Hematopoietic multipotent progenitor cell treated with erythropoietin and hydrocortisone succinate and interleukin-3 and kit ligand, for 6 days (in vitro differentiated cells): ENCODE results near the gene PLET1.

Source experiments
- DNase-seq: peaks from one replicate; pipeline ENCODE4 v3.0.0-alpha.2; 2015

PLET1 gene

DNA sequence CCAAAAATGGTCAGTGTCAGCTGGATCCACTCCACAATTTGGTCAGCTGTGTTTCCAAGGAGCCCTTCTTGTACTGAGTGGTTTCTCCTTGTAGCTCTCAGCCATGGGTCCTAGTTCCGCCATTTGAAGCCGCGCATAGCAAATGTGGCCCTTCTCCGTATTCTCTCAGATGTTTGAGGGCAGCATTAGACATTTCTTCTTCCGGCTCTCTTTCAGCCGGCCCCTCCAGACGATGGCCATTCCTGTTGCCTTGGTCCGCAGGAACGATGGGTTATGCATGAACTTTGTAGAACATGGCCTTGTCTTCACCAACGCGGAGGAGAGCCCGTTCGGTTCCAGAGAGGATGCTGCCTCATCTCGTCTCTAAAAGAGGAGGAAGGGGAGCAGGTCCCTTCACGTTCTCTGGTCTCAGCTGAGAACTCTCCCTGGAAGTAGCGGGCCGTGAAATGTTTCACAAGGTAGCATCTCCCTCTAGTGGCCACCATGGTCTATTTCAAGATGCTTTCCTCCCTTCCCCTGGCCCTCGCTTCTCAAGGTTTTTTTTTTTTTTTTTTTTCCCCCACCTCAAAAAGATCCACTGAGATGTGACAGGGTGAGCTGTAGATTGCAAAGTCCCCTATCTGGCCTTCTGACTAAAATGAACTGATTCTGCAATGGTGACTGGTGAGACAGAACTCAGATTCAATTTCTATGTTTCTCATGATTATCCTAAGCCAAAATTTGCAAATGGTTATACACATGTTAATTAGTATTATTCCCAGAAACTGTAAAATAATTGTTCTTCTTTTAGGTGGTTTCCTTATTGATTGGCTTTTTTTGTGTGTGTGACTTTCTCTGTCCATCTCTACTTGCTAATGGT lies 19.8 kb upstream of the PLET1 start:
- DNase-seq, result peak; percentile 96

DNA sequence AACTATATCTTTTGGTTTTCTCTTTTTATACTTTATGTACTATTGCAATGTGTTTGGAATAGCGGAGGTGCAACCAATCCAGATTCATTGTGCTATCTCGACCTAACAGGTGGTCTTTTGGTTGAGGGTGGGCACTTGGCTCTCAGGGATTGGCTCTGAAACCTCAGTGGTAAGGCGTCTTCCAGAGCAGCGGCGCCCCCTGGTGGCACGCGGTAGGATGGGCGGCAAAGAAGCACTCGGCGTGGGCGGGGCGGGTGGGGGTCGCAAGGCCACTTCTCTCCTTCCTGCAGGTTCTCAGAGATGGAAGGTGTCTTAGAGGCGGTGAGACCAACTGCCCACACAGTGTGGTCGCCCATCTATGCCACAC lies 19.2 kb upstream of the PLET1 start:
- DNase-seq, result peak; percentile 83

DNA sequence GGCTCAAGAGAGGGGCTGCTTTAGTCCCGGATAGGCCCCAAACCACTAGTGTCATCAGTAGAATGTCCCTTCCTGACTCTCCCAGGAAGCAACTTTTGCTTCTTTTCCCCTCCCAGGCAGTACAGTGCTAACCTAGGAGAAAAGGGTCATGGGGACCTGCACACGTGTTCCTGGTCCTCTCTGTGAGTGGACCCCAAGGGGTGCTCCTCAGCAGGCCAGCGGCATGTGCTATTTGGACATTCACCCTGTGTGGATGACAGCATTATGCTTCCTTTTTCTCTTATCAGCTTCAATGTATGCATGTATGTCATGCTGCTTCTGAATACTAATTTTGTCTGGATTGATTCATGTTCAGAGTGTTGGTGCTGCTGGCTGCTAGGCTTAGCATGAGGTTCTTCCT lies 18.1 kb upstream of the PLET1 start:
- no peak for DNase-seq

DNA sequence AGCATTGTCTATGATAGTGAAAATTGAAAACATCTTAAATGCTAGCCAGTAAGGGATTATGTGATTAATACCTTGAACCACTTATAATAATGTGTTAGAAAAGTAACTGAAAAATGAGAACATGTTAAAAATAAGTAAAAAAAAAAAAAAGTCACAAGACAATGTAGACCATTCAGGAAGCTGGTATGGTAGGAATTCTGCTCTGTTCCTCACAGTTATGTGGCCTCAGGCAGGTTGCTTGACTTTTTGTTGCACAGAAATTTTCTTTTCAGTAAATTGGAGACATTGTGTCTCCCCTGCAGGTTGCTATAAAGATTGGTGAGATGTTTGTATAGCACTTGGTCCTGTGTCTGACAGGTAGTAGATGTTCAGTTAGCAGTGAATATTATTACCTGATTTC lies 17.3 kb upstream of the PLET1 start:
- DNase-seq, result no peak

DNA sequence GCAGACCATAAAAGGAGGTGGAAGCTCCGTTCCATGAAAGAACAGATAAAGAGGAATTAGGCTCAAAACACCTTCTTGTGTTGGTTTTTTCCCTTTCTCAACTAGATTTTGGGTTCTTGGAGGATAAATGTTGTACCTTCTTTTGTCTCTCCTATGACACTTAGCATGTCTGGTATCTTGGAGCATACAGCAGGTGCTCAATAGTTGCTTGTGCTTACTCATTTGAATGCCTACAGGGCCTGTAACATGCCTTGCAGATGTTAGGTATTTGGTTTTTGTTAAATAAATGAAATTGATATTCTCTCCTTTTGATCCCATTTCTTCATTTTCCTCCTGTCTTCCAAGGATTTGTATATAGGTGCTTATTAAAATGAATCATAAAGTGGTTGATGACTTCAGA lies 16.4 kb upstream of the PLET1 start:
- DNase-seq, result no peak

DNA sequence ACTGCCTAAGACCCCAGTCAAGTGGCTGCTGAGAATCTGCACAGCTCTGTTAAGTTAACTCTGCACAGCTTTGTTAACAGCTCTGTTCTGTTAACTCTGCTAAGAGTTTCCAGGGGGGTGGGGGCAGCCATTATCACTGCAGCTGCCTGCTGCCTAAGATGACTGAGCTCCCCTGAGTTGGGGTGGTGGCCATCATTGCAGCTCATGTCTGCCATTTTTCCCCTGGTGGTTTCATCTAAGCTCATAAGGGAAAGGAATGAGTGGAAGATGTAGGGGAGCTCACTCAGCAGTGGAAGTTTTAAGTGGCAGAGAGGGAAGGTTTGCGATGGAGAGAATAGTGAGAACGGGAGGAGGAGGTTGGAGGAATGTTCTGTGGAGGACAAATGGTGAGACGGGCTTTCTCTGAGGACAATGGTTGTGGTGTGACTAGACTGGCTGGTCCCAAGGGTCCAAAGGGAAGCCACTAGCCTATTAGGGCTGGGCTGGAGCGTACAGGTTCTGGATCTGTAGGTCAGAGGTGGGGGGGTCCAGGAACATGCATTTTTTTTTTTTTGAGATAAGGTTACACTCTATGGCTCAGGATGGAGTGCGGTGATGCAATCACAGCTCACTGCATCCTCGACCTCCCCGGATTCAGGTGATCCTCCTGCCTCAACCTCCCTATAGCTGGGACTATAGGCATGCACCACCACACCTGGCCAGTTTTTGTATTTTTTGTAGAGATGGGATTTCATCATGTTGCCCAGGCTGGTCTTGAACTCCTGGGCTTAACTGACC lies 13.5 kb upstream of the PLET1 start:
- DNase-seq, result no peak

DNA sequence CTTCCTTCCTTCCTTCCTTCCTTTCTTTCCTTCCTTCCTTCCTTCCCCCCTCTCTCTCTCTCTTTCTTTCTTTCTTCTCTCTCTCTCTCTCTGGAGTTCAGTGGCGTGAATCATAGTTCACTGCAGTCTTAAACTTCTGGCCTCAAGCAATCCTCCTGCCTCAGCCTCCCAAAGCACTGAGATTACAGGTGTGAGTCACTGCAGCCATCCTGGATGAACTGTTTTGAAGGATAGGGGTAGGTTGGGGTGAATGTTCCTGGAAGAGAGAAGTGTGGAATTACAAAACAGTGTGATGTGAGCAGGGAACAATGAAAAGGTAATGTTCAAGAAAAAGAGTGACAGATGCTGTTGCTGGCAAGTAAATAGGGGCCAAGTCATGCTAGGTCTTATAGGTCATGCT lies 12.4 kb upstream of the PLET1 start:
- DNase-seq, result no peak

DNA sequence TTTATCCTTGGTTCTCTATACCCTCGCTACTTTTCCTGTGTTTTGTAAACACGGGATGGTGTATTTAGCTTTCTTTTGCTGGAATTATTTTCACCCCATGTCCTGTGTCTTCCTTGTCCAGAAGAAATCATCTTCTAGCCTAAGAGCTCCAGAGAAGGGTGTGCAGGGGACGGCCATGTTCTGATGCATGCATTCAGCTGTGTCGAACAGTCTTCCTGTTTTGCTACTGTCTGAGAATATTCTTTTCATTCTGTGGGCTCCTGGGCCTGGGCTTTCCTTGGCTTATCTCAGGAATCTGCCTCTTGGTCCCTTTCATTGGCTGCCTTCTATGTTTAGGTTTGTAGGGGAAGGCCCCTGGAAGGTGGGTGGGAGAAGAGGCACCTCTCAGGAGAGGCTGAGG lies 10.6 kb upstream of the PLET1 start:
- no peak for DNase-seq

DNA sequence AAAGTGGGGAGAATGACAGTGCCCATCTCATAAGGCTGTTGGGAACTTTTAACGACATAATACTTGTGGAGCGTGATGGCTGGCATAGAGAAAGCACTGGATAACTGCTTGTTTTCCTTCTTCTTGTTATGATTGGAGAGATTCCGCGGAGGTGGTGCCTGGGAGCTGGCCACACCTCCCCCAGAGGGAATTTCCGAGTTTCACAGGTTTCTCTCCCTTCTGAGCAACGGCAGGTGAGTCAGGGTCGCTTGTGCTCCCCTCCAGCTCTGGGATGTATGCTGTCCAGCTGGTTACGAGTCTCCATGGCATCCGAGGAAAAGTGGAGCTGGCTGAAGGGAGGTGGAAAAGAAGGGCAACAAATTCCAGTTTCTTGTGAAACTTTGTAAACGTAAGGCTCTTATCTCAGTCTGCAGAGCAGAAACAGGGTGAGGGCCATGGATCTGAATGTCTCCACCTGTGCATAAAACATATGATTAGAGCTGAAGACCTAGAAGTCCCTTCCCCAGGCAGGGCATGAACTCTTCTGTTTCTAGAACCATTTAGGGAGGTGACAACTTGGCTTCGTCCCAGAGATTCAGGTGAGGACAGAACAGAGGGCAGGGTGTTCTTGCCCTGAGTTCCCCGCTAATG lies 10.0 kb upstream of the PLET1 start:
- no peak for DNase-seq

DNA sequence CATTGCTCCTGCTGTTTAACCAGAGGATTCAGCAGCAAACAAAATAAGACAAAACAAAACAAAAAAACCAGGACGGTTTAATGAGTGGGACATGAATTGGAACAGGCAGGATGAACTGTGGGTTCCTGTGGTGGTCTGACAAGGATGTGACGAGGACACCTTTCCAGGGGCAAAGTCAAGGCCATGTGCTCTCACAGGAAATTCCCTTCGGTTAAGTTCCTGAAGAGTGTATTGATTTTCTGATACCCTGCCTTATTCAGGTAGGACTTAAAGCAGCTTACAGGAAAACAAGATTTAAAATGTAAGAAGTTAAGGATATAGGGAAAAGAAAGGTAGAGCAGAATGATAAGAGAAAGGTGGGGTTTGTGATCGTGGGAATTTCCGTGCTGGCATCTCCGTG lies 8.5 kb upstream of the PLET1 start:
- no peak for DNase-seq

DNA sequence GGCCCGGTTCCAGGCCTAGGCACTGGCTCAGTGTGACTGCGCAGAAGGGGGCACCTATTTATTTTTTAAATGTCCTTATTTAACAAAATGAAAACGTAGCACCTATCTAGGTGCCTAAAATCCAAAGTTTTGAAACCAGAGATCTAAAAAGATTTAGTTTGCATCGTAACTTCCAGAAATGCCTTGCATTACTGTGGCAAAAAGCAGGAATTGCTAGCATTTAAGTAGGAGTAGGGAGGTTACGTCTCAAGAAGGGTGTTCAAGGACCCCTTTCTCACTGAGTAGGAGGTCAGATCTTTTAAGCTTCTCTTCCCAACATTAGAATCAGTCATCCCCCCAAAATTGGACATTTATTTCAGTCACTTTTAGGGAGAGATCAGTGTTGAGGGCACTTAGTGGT lies 7.7 kb upstream of the PLET1 start:
- no peak for DNase-seq

DNA sequence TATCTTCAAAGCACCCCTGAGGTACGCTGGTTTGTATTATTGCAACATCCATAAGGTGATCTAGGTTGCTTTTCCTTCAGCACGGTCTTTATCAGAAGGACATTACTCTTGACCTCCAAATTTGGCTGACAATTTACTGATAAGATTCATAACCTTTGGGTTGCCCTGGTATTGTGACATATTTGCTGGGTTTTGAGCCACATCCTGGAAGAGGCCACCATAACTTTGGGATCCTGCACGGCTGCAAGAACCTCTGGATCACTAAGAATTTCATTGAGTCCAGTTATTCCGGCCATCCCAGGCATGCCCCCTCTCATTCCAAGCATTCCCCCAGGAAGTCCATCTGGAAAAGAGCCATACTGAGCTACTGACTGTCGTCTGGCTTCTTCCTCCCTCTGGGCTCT lies 6.5 kb upstream of the PLET1 start:
- no peak for DNase-seq

DNA sequence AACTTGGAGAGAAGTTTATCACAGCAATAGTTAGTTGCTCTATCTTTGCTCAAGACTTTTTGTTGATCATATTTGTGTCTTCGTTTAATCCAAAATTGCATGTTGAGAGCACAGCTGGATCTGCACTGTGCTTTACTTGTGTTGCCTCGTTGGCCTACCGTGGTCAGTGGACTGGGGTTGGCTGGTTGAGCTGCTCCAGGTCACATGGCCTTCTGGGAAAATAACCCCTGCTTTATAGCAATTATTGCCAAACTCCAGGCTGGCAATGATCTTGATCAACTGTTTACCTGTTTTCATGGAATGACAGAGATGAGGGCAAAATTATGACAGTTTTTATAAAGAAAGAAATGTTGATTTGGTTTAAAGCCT lies 5.7 kb upstream of the PLET1 start:
- DNase-seq, result no peak

DNA sequence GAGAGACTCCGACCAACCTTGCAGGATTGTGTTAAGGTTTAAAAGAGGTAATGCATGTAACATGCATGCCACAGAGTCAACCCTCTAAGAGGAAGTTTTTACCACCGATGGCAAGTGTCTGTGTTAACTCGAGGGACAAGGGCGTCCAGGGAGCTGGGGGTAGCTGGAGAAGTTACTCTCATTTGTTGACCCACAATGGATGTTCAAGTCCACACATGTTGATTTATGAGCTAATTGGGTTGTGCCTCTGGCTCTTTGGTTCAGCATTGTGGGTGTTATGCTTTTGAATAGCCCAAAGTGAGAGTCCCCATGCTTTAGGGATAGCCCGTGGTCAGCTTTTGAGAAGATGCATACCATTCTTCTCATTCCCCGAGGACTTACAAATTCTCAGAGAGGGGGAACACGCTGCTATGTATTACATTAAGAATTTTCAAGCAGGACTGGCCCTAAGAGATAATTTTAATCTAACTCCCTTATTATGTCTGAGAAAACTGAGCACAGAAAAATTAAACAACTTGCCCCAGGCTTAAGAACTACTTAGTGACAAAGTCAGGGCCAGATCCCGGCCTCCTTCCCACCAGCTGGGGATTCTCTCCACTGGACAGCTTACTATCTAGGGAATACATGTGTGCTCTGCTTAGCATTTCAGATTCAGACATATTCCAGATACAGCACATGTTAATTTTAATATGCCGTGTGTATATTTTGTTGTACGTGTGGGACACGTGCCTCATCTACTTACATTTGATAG lies 5.2 kb upstream of the PLET1 start:
- no peak for DNase-seq

DNA sequence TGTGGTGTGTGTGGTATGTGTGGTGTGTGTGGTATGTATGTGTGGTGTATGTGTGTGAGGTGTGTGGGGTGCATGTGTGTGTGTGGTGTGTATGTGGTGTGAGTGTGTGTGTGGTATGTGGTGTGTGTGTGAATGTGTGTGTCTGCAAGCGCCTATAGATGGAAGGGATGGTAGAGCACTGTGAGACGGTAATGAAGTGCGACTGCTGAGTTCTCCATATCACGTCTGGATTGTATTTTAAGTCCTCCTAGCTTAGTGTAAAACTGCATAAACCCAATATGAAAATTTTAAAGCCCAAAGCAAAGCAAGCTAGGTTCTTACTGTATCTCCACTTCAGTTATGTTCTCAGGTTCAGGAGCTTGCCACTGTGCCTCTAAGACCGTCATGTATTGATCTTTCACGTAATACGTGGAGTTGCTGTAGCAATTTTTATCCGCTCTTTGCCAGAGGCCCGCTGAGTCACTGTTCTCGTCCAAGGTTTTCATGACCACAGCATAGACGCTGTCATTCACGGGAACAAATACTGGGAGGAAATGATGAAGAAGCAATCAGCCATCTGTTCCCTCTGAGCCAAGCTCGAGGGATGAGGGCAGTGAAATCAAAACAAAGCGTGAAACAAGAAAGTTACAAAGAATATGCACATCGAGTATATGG lies 5.5 kb downstream of the PLET1 start:
- DNase-seq, result peak; percentile 6

DNA sequence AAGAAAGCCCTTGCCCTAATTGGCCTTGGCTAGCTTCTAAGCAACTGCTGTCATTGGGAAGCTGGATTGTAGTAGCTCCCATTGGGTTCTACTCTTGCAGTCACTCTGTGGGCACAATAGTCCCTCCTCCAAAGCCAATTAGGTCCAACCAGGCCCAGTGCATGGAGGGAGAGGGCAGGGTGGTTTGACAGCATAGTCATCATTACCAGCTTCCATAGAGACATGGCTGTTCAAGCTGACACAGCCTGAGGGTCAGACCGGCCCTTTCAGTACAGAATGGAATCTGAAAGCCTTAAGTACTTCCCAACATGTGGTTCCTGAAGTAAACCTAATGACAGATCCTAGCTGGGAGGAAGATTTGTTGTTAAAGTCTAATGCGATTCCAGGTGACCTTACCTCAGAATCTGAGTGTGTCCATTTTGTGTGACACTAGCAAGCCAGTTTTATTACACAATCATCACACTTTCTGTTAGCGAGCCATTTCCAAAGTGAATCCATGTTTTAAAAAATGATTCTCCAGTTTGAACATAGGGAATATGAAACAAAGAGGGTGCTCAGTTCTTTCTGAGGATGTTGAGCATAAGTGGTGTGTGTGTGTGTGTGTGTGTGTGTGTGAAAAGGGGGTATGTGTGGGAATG lies 6.9 kb downstream of the PLET1 start:
- no peak for DNase-seq

DNA sequence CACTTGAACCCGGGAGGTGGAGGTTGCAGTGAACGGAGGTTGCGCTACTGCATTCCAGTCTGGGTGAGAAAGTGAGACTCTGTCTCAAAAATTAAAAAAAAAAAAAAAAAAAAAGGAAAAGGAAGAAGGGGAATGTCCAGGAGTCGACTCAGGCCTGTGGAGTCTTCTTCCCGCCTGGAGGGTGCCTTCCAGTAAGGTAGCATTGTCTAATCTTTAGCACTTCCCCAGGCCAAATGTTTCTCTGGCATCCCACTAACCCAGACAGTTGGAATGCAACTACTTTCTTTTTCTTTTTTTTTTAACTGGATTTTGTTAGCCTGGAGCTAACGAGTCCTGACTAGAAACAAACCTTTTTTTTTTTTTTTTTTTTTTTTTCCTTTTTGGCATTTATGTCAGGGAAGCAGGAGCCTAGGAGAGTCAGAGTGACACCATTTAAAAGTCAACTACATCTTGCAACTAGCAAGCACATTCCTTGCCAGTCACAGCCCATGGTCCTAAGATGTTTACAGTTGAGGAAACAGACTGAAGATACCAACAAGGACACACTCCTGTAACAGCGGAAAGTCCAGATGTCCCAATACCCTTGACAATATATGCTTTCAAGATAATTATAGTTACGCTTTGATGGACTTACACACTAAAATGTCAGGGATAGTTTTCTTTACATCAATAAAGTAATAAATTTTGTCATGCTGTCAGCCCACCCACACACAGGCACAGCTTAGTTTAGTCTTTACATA lies 10.6 kb downstream of the PLET1 start:
- no peak for DNase-seq

DNA sequence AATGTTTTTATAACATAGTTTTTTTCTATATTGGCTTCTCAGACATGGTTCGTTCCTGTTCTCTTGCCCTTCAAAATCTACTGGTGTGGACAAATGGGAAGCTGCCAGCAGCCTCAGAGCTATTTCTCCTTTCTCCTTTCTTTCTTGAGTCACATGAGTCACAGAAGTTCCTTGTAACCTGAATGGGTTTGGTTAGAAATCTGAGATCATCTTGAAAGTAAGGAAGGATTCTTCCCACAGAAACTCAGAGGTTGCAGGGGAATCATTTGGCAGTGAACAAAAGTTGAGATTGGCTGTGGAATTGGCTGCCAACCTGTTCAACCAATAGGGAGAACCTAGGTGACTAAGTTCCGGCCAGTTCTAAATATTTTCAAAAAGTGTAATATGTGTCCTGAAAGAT lies 12.5 kb downstream of the PLET1 start:
- DNase-seq, result no peak

DNA sequence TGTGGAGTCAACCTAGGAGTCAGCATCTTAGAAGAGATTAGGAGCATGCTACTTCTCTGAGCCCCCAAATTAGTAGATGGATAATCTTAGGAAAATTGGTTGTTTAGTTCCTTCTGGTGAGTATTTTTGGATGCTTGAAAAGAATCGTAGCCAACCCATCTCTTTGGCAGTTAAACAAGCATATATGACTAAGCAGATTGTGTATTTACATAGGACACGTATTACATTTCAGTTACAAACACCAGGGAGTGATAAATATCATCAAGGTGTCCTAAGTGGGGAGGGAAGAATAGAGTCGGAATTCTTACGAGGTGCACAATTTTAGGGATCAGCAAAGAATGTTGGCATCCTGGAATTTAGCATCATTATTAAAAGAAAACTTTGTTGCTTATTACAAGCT lies 13.5 kb downstream of the PLET1 start:
- no peak for DNase-seq

DNA sequence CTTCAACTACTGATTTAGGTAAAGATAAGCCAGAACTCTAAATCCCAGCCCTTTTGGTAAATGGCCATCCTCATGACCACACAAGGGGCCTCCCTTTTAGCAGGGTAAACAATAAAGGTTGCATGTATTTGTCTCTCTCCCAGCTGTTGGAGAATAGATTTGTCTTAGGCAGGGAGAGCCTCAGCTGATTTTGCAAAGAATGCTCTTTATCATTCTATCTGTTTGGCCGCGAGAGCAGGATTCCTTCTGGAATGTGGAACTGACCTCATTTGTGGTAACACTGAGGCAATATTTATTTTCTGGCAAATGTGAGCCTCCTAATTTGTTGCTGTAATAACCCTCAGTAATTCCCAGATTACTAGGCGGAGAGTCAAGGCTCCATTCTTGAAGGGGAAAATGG lies 19.2 kb downstream of the PLET1 start:
- DNase-seq, result no peak

DNA sequence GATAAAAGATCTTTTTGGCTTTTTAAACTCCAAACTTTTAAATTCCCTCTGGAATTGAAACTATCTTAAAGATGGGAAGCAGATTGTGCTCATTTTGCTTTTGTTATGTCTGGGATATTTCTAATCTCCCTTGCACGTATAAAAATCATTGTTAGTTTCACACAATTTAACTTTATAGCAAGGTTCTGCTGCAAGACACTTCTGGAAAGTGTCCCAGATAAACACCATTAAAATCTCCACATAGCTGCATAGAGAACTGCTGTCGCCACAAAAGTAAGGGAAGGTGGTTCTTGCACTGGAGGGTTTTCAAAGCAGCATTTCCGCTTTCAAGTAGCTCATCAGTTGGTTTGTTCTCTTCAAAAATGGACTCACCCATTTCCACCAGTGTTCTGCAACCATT lies 22.6 kb downstream of the PLET1 start:
- DNase-seq, result no peak

DNA sequence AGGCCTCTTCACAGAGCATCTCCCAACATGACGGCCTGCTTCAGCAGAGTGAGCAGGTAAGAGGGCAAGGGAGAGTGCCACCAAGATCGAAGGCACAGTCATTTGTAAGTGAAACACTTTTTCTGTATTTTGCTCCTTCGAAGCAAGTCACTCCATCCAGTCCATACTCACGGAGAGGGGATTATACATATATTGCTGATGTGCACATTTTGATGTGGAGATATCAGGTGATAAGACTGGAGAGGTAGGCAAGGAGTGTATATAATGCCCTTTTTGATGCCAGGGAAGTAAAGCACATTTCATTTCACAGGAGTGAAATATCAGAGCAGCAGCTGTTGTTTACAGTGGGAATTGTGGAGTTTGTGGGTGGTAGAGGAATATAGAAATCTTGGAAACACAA lies 23.2 kb downstream of the PLET1 start:
- no peak for DNase-seq
